ENCODE data around the gene ATP4B.

ATP4B gene

DNA sequence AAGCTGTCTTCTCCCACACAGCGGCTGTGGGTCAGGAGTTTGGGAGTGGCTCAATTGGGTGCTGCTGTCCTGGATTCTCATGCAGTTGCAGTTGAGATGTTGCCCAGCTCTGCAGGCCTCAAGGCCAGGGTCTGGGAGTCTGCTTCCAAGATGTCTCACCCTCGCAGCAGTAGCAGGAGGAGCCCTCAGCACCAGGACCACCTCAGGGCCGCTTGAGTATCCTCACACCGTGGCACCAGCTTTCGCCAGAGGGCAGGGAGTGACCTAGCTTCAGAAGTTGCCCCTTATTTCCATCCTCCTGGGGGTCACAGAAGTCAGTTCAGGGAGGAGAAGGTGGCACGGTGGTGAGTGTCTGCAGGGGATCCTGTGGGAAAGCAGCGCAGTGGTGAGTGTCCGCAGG lies 52.5 kb downstream of the ATP4B start:
- DNase-seq: no peak

DNA sequence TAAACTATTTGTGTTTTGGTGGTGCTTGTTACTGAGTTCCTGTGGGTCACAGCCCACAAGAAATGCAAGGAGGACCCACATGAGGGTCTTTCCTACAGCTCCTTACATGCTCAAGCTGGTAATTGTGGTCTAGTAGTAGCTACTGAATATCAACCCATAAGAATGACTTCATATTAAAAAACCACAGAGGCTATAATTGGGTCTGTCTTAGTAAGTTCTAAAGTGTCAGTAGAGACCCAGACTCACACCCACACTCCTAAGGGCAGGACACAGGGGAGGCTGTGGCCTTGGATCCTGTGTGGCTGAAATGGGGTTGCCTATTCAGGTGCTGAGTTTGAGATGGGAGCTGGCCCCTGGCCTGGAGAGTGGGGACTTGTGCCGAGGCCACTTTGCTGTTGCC lies 53.8 kb downstream of the ATP4B start:
- no peak for DNase-seq

GRCh38 chr13:113603116-113603710 lies 54.8 kb downstream of the ATP4B start:
- DNase-seq: no peak

DNA sequence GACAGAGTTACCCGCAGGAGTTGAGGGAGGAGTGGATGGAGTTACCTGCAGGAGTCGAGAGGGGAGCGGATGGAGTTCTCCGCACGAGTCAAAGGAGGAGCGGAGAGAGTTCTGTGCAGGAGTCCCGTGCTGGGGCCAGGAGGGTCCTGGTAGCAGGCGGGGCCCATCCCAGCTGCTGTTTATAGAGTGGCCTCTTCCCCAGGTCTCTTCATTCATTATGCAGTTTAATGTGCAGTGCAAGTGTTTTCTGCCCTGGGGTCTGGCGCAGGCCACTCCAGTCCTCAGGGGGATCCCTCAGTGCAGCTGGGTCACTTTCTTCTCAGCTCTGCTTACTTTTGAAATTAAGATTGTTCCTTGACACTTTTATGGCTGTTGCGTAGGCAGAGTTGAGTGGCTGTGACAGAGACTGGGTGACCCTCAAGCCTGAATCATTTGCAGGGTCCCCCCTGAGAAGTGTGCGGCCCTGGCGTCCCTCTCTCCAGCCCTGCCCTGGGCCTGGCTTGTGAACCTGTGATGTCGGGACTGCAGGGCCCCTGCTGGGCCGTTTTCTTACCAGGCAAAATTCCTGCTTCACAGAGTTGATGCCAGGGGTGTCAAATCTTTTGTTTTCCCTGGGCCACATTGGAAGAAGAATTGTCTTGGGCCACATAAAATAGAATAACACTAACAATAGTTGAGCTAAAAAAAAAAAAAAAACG lies 55.6 kb downstream of the ATP4B start:
- DNase-seq: no peak

DNA sequence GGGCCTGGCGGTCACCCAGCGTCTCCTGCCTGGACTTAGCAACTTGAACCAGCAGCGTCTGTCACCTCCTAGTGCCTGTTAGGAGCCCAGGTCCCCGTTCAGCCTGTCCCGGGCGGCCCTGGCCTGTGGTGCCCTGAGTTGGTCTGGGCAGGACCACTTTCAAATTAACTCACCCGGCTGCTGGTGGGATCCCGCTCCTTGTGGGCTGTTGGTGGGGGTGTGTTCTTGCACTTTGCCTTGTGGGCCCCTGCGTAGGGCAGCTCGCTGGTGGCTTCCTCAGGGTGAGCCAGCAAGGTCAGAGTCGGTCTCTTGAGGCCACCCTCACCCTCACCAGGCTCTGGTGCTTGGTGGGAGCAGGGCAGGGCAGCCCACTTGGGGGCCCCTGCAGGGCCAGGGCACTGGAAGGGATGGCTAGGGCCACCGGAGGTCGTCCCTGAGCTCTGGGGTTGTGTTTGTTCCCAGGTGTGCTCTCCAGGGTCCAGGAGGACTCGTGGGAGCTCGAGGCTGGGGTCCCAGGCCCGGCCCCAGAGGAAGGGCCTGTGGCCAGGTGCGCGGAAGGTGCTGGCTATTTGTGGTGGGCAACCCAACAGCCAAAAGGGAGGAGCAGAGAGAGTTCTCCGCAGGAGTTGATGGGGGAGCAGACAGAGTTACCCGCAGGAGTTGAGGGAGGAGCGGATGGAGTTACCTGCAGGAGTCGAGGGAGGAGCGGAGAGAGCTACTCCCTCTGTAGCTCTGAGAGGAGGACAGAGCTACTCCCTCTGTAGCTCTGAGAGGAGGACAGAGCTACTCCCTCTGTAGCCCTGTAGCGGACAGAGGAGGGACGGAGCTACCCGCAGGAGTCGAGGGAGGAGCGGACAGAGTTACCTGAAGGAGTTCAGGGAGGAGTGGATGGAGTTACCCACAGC lies 56.6 kb downstream of the ATP4B start:
- DNase-seq: no peak

- no peak for DNase-seq
These were observed 58.6 kb downstream of the ATP4B start for GRCh38 chr13:113599391-113599790.

Measured in effector CD8-positive, alpha-beta T cell (primary cell).